Measurements from ENCODE around the gene PIEZO2. TPM values are rescaled to one million over a fixed set of nuclear protein-coding genes. Genes with fewer than 3 reads are reported as not detected.

PIEZO2 gene
- total RNA-seq, 2 experiments from 2014 or later: not detected

GRCh38 chr18:10687161-10687925 is 462.0 kb downstream of the PIEZO2 start:
- no peak overlapping the region for H3K4me3 Mint-ChIP-seq
- no peaks in the 10 kb centered on the region for H3K36me3 ChIP-seq (ENCODE audit: insufficient read depth, low read length)
- H3K27ac ChIP-seq (ENCODE audit: low read depth in 1 of 2, low read length in 2 of 2): no peak overlapping the region
- no peak overlapping the region for H3K4me3 ChIP-seq (ENCODE audit: low read length)
- no peak overlapping the region for H3K27ac Mint-ChIP-seq
- ATAC-seq (ENCODE audit: poor library complexity) (no peak), DNase-seq (no peak)
- no peaks in the 10 kb centered on the region for H3K4me1 ChIP-seq (ENCODE audit: insufficient read depth, low read length)
- H3K9me3 Mint-ChIP-seq: no peaks in the 10 kb centered on the region
- no peaks in the 10 kb centered on the region for H3K27me3 ChIP-seq (ENCODE audit: control insufficient read depth in 1 of 2, insufficient read depth in 2 of 2, low read length in 2 of 2)
- no peak for TF ChIP-seq CTCF (IDR thresholded peaks at IDR 0.05)
- no peaks in the 10 kb centered on the region for H3K4me1 Mint-ChIP-seq (ENCODE audit: low read depth)
- ChIA-PET POLR2A (no interaction called here), CTCF (no interaction called here)
- H3K9me3 ChIP-seq (ENCODE audit: control insufficient read depth in 1 of 2, insufficient read depth in 1 of 2, low read length in 2 of 2): no peaks in the 10 kb centered on the region
- intact Hi-C loops (cut with DNase I, micrococcal nuclease): no loop called here
- H3K36me3 Mint-ChIP-seq (ENCODE audit: low read depth): no peaks in the 10 kb centered on the region
- H3K27me3 Mint-ChIP-seq: no peaks in the 10 kb centered on the region

DNA sequence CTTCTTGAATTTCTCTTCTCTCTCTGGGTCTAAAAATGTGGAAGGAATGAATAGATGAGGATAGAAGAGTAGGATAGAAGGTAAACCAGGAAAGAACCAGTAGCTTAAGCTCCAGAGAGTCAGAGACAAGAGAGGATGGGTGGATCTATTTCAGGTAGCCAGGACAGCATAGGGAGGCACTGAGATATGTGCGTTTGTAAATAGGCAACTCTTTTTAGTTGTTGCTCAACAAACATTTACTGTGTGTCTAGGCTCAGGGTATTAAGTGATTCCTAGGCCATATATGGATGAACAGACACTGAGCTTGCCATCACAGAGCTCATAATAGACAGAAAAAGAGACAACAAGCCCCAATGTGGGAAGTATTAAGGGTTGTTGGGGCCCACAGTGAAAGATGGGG is 463.1 kb downstream of the PIEZO2 start:
- Histone ChIP-seq H3K4me1 (ENCODE audit: insufficient read depth, low read length) (no peaks in the 10 kb centered on the region), H3K36me3 (ENCODE audit: insufficient read depth, low read length) (no peaks in the 10 kb centered on the region), H3K9me3 (ENCODE audit: control insufficient read depth in 1 of 2, insufficient read depth in 1 of 2, low read length in 2 of 2) (no peaks in the 10 kb centered on the region), H3K27ac (ENCODE audit: low read depth in 1 of 2, low read length in 2 of 2) (no peak overlapping the region), H3K4me3 (ENCODE audit: low read length) (no peak overlapping the region), H3K27me3 (ENCODE audit: control insufficient read depth in 1 of 2, insufficient read depth in 2 of 2, low read length in 2 of 2) (no peaks in the 10 kb centered on the region)
- TF ChIP-seq CTCF (IDR thresholded peaks at IDR 0.05): no peak
- CTCF ChIA-PET: no interaction called here
- Mint-ChIP-seq H3K36me3 (ENCODE audit: low read depth) (no peaks in the 10 kb centered on the region), H3K27ac (no peak overlapping the region), H3K4me1 (ENCODE audit: low read depth) (no peaks in the 10 kb centered on the region), H3K27me3 (peaks cover 4% of the 10 kb centered on the region), H3K4me3 (no peak overlapping the region), H3K9me3 (no peaks in the 10 kb centered on the region)
- no peak for DNase-seq
- intact Hi-C loops (cut with DNase I, micrococcal nuclease): no loop called here
- POLR2A ChIA-PET: no interaction called here
- no peak for ATAC-seq (ENCODE audit: poor library complexity)

DNA sequence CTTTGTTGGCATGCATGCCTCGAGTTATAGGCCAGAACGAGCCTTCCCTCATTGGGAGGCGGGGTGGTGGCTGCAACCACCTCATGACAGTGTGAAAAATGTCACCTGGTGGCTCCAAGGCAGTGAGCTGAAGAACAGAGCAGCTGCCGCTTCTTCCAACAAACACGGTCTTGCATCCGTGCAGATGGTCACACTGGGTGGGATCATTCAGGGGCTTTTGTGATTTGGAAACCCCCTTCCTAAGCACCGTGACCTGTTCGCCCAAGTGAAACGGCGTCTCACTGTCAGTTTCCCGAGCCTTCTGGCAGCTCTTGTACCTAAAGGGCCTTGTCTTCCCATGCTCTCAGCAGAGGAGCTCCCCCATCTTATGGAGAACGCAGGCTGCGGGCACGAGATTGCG is 463.9 kb downstream of the PIEZO2 start:
- Mint-ChIP-seq H3K27ac (no peak overlapping the region), H3K4me3 (no peak overlapping the region), H3K4me1 (ENCODE audit: low read depth) (no peaks in the 10 kb centered on the region), H3K36me3 (ENCODE audit: low read depth) (no peaks in the 10 kb centered on the region), H3K27me3 (peaks cover 4% of the 10 kb centered on the region), H3K9me3 (no peaks in the 10 kb centered on the region)
- no peak overlapping the region for H3K4me3 ChIP-seq (ENCODE audit: low read length)
- TF ChIP-seq CTCF (IDR thresholded peaks at IDR 0.05): no peak
- intact Hi-C loops (cut with DNase I, micrococcal nuclease): no loop called here
- H3K4me1 ChIP-seq (ENCODE audit: insufficient read depth, low read length): no peaks in the 10 kb centered on the region
- CTCF ChIA-PET: no interaction called here
- no peak for DNase-seq
- no peaks in the 10 kb centered on the region for H3K9me3 ChIP-seq (ENCODE audit: control insufficient read depth in 1 of 2, insufficient read depth in 1 of 2, low read length in 2 of 2)
- no peak overlapping the region for H3K27ac ChIP-seq (ENCODE audit: low read depth in 1 of 2, low read length in 2 of 2)
- POLR2A ChIA-PET: no interaction called here
- H3K27me3 ChIP-seq (ENCODE audit: control insufficient read depth in 1 of 2, insufficient read depth in 2 of 2, low read length in 2 of 2): no peaks in the 10 kb centered on the region
- ATAC-seq (ENCODE audit: poor library complexity): no peak
- H3K36me3 ChIP-seq (ENCODE audit: insufficient read depth, low read length): no peaks in the 10 kb centered on the region

Measured in CD4-positive, alpha-beta T cell (primary cell).